Activated T-cell treated with anti-CD3 and anti-CD28 coated beads for 48 hours (primary cell): ENCODE data around the gene MALT1.

Experiments
- DNase-seq: peaks from one replicate; pipeline ENCODE4 v3.0.0-alpha.2; 2020; ENCODE audit warnings: low read depth

MALT1 gene

DNA sequence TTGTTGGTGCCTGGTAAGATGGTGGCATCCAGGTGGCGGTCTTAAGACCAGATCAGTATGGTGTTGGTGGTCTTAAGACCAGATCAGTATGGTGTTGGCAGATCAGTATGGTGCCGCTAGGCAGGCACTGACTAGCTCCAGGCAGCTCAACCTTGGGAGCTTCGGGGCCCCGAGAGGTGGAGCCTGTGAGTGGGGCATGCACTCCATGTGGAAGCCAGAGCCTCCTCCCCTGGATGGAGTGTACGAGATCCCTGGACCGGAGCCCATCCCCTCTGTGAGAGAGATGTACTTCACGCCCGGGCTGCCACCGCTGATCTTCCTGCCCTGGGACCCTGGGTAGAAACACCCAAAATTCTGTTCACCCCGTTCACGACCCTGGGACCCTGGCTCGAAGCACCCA lies 19.0 kb downstream of the MALT1 start:
- DNase-seq: no peak

DNA sequence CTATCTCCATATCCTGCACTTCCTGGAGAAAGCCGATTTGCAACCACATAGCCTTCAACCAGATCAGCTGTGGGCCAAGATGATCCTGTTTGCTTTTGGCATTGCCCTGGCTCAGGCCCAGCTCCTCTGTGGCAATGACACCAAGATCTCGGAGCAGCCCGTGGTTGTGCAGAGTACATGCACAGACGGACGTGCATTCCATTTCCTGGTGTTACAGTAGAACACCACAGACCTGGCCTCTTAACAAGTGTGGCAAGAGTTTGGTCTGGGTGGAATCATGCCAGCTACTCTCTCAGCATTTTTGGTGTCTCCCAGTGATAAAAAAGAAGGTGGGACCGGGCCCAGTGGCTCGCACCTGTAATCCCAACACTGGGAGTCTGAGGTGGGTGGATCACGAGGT lies 20.0 kb downstream of the MALT1 start:
- no peak for DNase-seq

DNA sequence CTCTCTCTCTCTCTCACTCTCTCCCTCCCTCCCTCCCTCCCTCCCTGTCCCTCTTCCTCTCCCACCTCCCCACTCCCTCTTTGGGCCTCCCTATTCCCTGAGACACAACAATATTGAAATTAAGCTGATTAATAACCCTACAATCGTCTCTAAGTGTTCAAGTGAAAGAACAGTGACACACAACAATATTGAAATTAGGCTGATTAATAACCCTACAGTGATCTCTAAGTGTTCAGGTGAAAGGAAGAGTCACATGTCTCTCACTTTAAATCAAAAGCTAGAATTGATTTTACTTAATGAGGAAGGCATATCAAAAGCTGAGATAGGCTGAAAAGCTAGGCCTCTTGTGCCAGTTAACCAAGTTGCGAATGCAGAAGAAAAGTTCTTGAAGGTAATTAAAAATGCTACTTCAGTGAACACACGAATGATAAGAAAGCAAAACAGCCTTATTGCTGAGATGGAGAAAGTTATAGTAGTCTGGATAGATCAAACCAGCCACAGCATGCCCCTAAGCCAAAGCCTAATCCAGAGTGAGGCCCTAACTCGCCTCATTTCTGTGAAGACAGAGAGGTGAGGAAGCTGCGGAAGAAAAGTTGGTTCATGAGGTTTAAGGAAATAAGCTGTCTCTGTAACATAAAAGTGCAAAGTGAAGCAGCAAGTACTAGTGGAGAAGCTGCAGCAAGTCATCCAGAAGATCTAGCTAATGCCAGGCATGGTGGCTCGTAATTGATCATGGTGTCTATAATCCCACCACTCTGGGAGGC lies 21.3 kb downstream of the MALT1 start:
- no peak for DNase-seq

DNA sequence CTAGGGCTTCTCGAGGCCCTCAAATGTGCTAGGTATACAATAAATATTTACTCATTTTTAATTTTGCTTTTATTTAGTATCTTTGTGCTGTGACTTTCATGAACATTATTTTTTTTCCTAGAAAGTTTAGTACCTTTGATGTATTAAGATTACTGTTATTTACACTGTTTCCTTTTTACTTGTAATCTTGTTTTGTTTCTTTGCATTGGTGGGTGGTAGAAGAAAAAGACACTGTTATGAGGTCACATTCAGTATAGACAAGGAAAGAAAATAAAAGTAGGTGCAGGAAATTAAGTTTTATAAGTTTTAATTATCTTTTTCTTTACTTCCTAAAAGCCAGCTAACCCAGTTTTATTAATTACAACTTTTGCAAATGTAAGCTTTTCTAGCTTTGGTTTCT lies 23.0 kb downstream of the MALT1 start:
- DNase-seq: no peak

DNA sequence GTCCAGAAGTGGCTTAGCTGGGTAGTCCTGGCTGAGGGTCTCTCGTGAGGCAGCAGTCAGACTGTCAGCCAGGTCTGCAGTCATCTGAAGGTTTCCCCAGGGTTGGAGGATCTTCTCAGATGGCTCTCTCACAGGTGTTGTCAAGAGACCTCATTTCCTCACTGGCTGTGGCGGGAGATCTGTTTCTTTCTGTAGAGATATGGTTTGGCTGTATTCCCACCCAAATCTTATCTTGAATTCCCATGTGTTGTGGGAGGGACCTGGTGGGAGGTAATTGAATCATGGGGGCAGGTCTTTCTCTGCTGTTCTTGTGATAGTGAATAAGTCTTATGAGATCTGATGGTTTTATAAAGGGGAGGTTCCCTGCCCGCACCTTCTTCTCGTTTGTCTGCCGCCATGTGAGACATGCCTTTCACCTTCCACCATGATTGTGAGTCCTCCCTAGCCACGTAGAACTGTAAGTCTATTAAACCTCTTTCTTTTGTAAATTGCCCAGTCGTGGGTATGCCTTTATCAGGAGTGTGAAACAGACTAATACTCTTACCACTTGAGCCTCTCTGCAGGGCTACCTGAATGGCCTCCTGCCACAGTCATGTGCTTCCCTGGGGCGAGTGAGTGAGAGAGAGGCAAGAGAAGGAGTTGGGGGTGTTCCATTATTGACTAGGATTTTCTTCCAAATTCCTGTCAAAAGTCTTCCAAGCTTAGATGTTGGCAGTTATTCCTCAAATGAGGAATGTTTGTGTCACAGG lies 23.6 kb downstream of the MALT1 start:
- no peak for DNase-seq

DNA sequence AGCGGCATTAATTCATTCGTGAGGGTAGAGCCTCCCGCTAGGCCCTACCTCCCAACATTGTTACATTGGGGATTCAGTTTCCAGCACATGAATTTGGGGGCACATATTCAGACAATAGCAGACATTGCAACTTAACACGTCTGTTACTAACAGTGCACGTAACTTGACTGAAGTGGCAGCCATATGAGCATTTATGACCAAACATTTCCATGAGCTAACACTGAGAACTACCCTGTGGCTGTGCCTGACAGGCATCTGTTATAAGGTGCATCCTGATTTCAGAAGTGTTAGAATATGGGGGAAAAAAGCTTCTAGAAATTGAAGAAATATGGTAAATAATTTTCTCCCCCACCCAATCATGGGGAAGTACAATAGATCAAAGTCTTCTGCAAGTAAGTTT lies 24.5 kb downstream of the MALT1 start:
- no peak for DNase-seq

DNA sequence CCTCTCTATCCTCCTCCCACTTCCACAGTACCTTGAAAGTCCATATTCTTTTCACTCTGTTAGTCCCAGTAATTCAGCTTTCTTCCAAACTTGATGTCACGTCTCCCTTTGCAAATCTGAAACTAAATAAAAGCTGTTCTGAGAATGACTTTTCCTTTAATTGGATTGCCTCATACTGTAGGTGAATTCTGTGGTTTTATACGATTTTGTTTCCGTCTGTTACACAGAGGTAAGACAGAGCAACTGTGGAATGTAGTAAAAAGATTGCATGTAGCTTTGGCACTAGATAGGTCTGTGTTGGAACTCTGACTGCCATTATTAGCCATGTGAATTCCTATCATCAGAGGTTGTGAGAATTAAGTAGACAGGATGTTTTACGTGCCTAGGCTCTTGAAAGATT lies 25.9 kb downstream of the MALT1 start:
- no peak for DNase-seq

DNA sequence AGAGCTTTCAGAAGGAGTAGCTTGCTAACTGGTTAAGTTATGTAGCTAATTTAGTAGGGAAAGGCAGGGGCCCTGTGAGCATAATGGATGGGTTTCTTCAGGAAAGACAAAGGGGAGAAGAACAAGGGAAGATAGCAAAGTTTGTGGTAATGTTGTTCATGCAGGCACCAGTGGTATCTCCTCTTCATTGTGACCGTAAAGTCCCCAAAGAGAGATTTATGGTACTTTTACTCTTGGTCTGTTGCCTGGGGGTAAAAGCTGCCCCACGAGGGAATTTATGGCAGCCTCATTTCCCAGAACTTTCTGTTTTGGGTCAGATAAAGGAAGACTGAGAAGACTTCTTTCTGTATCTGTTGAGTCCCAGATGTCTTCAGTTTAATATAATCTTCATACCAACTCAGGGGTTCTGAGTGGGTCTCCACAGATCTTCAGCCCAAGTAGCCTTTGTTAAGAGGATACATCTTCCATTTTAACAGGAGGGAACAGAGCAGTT lies 27.5 kb downstream of the MALT1 start:
- DNase-seq: no peak

DNA sequence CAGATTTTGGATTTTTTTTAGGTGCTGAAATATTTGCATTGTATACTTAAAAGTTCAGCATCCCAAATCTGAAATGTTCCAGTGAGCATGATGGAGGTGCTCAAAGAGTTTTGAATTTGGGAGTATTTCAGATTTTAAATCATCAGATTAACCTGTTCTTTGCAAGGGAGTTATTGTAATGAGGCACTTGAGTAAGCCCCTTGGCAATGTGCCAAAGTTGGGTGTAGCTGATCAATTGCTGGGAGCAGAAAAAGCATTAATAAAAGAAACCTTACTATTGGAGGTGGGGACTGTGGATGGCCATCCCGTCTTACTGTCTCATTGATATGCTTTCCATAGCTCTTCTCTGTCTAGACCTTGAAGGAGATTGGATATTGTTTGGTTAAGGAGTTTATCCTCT lies 28.3 kb downstream of the MALT1 start:
- no peak for DNase-seq

DNA sequence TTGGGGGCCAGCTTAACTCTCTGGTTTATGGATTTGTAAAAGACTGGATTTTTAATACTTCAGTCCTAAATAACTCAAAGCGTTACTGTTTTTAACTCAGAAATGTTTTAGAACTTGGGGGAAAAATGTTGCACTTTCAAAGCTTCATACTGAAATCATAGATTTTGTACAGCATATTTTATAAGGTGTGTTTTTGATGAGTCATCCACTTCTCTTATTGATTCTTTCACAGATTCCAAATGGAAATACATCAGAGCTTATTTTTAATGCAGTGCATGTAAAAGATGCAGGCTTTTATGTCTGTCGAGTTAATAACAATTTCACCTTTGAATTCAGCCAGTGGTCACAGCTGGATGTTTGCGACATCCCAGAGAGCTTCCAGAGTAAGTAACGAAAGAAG lies 28.9 kb downstream of the MALT1 start:
- DNase-seq: no peak

DNA sequence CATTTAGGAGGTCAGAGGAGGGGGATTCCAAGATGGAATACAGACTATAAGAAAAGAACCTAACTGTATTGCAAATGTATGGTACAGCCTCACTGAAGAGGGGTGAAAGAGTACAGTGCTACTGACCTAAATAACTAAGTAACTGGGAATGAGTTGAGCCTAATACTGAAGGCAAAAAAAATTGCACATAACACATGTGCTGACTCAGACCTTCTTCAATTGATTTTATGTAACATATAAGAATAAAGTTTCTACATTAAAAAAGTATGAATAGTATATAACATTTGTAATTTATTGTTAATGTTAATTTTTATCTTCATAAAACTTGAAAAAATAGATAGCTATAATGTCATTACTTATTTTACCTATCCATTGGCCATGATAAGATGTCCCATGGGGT lies 41.7 kb downstream of the MALT1 start:
- DNase-seq: no peak

DNA sequence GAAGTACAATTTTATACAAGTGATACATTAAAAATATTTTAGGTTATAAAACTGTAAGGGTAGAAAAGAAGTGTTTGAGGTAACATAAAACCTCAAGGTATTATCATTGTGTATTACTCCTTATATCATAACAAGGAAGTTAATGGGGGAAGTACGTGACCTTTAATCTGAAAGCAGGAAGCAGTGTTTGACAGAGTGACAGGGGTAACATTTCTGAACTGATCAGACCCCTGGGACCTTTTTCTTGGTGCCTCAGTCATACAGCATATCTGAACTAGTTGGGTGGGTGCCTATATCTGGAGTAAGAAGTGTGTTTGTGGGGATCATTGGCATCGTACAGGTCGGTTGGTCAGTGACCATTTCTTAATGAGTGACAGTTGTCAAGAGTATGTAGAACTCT lies 43.0 kb downstream of the MALT1 start:
- no peak for DNase-seq

DNA sequence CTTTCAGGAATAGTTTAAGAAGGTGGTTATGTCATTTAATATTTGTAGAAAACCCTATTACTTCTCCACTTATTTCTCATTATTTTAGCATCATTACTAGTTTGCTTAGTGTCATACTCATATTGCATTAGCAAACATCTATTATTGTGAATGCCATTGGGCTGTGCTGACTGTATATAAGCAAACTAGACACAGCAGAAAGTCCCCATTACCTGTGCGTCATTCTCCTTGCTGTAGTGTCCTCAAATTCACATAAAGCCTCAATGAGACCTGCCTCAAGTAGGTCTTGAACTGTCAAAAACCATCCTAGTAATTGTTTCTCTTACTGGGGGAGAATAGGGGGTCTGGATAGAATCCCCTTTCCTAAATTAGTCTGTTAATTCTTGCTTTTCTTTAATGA lies 43.6 kb downstream of the MALT1 start:
- DNase-seq: no peak

DNA sequence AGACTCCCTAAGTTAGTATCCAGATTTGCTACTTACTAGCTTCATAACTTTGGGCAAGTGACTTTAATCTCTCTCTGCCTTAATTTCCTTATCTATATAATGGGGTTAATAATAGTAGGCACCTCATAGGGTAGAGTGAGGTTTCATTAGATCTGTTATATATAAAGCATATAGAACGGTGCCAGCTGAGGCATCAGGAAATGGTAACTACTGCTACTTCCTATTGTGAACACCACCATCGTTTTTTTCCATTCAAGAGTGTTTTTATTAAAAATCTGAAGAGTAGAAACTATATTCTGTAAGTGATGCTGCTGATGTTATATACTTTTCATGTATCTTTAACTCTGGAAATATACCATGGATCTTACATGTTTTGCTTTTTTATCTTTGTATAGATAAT lies 44.3 kb downstream of the MALT1 start:
- DNase-seq: no peak

DNA sequence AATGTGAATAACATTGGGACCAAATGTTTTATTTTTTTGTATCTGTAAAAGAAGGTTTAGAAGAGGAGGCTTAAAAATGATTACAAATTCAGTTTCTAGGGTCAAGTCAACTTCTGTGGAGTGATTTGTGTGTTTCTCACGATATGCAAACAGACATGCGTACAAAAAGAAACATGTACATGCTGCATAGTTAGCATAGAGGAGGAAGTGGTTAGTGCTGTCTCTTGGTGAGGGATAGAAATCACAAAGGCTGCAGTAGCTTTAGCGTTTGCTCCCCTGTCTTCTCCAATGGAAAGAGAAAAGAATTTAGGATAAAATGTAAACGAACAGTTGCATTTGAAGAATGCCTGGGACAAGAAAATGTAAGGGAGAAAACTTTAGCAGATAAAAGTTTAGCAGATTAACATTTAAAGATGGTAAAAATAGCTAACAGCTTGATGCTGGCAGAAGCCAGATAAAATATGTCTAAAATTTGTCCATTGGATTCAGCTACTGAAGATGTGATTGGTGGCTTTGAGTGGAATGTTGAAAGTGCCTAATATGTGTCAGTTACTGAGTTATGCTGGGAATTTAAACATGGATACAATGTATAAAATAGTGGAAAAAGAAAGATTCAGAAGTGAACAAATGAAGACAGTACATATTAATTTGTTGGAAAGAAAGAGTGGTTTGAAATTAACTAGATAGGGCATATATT lies 44.9 kb downstream of the MALT1 start:
- DNase-seq: no peak

DNA sequence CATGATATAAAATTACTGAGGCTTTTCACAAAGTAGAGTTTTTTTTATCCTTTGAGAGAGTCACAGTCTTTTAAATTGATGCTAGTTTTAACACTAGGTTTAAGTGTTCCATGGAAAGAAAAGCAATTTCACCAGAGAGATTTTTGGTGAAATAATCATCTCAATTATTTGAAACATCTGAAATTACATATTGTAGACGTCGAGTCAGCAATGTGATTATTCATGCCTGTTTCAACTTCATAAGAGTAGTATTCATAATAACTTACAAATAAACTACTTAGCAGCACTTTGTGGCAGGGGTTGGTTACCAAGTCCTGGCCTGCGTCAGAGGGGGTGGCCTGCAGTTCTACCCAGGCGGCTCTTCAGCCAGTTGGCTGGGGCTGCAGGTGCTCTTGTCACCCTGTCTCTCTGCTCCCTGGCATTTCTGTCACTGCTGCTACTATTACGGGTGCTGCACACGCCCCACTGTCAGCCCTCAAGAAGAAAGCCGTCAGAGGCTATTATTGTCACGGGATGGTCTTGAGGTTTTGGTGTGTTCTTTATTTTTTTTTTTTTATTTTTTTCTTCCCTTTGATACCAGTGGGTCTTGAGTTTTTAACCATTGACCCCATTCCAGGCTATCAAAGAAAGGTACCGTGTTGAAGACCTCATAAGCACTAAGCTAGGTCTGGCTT lies 50.4 kb downstream of the MALT1 start:
- DNase-seq: no peak

DNA sequence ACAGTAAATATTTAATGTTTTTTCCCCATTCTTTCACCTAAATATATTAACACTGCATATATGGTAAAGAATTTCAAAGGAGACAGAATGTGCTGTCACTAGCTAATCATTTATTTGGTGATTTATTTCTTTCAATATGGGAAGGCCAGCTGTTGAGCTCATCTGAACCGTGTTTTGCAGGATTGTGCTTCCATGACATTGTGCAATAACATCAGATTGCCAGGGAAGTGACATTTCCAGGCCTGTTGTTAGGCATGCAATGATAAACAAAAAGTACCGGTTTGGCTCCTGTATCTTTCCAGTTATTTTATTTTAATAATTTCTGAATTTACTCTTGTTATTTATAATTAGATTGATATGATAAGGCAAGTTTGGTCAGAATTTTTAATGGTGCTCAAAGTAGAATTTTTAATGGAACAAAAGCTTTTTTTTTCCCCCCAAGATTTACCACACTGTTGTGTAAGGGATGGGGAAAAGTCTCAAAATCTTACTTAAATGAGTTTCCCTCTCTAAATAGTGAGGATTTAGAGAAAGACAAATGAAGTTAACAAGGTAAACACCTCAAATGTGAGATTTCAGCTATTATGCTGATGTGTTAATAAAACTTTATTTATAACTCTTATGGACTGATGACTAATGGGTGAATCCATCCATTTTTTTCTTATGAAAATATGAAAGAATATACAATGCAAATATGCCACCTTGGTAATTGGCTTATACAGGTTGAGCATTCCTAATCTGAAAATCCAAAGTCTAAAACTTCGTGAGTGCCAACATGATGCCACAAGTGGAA lies 52.7 kb downstream of the MALT1 start:
- no peak for DNase-seq

DNA sequence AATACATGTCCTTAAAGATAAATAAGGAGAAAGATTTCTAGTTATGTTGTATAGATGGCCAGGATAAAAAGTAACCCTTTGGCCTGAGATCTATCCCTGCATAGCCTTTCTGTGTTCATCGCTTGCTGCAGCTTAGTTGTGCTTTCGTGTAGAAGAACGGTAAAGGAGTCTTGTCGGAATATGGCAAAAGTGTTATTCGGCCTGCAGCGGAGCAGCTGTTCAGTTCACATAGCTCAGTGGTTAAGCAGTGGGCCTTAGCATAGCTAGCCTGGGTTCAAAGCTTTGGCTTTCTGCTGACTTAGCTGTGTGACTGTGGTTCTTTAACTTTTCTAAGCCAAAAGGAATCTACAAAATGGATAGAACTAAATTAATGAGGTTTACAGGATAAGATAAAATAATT lies 55.4 kb downstream of the MALT1 start:
- DNase-seq: no peak

DNA sequence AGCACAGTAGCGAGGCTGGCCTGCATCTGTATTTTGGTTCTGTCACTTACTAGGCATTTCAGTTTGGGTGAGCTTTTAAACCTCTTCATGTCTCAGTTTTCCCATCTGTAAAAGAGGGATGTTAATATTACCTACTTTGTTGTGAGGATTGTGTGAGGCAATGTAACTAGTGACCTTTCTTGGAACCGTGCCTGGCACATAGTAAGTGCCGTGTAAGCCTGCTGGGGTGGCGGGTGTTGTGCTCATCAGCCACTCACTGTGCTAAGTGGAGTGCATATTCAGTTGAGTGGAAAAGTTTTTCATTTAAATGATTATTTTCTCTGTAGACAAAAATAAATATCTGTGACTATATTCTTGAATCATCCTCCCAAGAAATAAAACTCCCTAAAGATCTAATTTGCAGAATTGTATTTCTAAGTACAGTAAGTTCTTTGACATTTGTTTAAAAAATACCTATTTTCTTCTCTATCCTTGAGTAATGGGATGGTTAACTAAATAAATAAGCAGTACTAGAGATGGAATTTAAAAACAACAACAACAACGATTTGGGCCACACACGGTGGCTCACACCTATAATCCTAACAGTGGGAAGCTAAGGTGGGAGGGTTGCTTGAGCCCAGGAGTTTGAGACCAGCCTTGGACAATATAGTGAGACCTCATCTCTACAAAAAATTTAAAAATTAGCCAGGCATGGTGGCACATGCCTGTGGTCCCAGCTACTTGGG lies 56.7 kb downstream of the MALT1 start:
- no peak for DNase-seq

DNA sequence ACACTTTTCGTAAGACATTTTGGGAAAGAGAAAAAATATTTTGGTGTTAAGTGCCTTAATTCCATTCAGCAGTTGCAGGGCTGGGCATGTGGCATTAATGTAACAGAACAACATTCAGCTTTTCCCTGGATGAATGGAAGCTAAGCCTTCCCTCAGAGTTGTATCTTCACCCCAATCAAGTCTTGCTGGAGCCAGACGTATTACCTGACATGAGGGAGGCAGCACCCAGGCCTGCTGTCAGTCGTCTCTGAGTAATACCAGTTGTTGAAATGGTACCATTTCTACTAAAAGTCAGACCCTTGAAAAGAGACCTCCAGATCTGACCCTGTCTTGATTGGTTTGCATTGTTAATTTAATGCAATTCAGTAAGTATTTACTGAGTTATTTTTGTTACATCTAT lies 57.5 kb downstream of the MALT1 start:
- no peak for DNase-seq

DNA sequence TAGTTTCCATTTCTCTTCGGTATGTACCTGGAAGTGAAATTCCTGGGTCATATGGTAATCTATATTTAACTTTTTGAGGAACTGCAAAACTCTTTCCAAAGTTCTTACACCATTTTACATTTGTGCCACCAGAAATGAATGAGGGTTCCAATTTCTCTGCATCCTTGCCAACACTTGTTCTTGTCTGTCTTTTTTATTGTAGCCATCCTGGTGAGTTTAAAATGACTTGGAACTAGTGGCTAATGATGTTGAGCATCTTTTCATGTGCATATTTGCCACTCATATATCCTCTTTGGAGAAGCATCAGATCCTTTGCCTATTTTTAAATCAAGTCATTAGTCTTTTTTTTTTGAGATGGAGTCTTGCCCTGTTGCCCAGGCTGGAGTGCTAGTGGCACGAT lies 59.4 kb downstream of the MALT1 start:
- no peak for DNase-seq
